Suprapubic skin (tissue), 4 donors: ENCODE measurements around the gene COL4A3. TPM values are rescaled to one million over a fixed set of nuclear protein-coding genes. Genes with fewer than 3 reads are reported as not detected.

Experiments used
- DNase-seq, 2 donors: peaks; one replicate each; pipeline ENCODE4 v3.0.0-alpha.2; 2019; ENCODE audit warnings: low spot score in 2 of 2
- H3K27ac ChIP-seq: fragments of 200-600 bp; sonication (generic); one replicate; pipeline ENCODE4 v1.5.1; 2019
- H3K27me3 ChIP-seq: fragments of 200-600 bp; sonication (generic); one replicate; pipeline ENCODE4 v1.5.1; 2019
- H3K36me3 ChIP-seq: fragments of 200-600 bp; sonication (generic); one replicate; pipeline ENCODE4 v1.5.1; 2019
- H3K4me1 ChIP-seq: fragments of 200-600 bp; sonication (generic); one replicate; pipeline ENCODE4 v1.5.1; 2019
- H3K4me3 ChIP-seq: fragments of 200-600 bp; sonication (generic); one replicate; pipeline ENCODE4 v1.5.1; 2019; ENCODE audit warnings: mild to moderate bottlenecking
- H3K9me3 ChIP-seq: fragments of 200-600 bp; sonication (generic); one replicate; pipeline ENCODE4 v1.5.1; 2019
- CTCF ChIP-seq, 2 donors: fragments of 200-600 bp in 1 of 2; fragments of 450-650 bp in 1 of 2; sonication (generic) in 1 of 2; IDR thresholded peaks; one replicate each; pipeline ENCODE4 v1.5.1; 2016 to 2019; ENCODE audit warnings: antibody characterized with exemption in 2 of 2, mild to moderate bottlenecking in 1 of 2, moderate library complexity in 1 of 2
- EP300 ChIP-seq: sonication (generic); formaldehyde crosslinking; IDR thresholded peaks from one replicate; pipeline ENCODE4 v1.6.1; 2017; ENCODE audit warnings: antibody characterized with exemption
- POLR2A ChIP-seq, 2 donors: fragments of 450-650 bp; IDR thresholded peaks; one replicate each; pipeline ENCODE4 v1.6.1; 2017; ENCODE audit warnings: antibody characterized with exemption in 2 of 2, mild to moderate bottlenecking in 2 of 2, moderate library complexity in 2 of 2
- POLR2AphosphoS5 ChIP-seq, 3 donors: sonication (generic); formaldehyde crosslinking; IDR thresholded peaks; one replicate each; pipeline ENCODE4 v1.6.1; 2017; ENCODE audit warnings: antibody characterized with exemption in 3 of 3
- WGBS: methylation state at CpG from one replicate; pipeline ENCODE4 v1.1.5; 2018; 5-methylcytosine and 5-hydroxymethylcytosine counted together
- total RNA-seq, 4 donors: library from RNA; depleted of rRNA; stranded (reverse); fragments of >200 nt; gene quantifications; one replicate each; pipeline ENCODE4 v1.1.0, GENCODE V29; 2016

The COL4A3 gene
- total RNA-seq, 4 donors from 2014 or later, result 0.26 to 2.2 (median 0.80) TPM; not detected in 1

GRCh38 chr2:227132986-227133385 is 31.4 kb upstream of the COL4A3 start:
- no peak overlapping the region for H3K27ac ChIP-seq
- no peaks in the 10 kb centered on the region for H3K4me1 ChIP-seq
- no peak for DNase-seq
- 74% methylated on average over 4 of the region's 4 CpGs for WGBS
- no peak overlapping the region for H3K4me3 ChIP-seq
- H3K27me3 ChIP-seq, result peaks cover 5% of the 10 kb centered on the region
- no peaks in the 10 kb centered on the region for H3K9me3 ChIP-seq
- no peaks in the 10 kb centered on the region for H3K36me3 ChIP-seq
- no peak for TF ChIP-seq POLR2A (IDR thresholded peaks at IDR 0.05)
- no peak for TF ChIP-seq EP300
- TF ChIP-seq POLR2AphosphoS5 (IDR thresholded peaks at IDR 0.05), result no peak
- TF ChIP-seq CTCF (IDR thresholded peaks at IDR 0.05), result no peak

GRCh38 chr2:227134591-227134990 is 29.8 kb upstream of the COL4A3 start:
- TF ChIP-seq POLR2AphosphoS5 (IDR thresholded peaks at IDR 0.05) (no peak), EP300 (no peak)
- no peak overlapping the region for H3K27ac ChIP-seq
- H3K27me3 ChIP-seq, result no peaks in the 10 kb centered on the region
- H3K36me3 ChIP-seq, result no peaks in the 10 kb centered on the region
- H3K4me3 ChIP-seq, result no peak overlapping the region
- no peaks in the 10 kb centered on the region for H3K4me1 ChIP-seq
- H3K9me3 ChIP-seq, result no peaks in the 10 kb centered on the region
- 88% methylated on average over 5 of the region's 5 CpGs for WGBS
- DNase-seq, result no peak

GRCh38 chr2:227141301-227141700 is 23.1 kb upstream of the COL4A3 start:
- TF ChIP-seq EP300, result no peak
- no peak for TF ChIP-seq CTCF (IDR thresholded peaks at IDR 0.05)
- TF ChIP-seq POLR2A (IDR thresholded peaks at IDR 0.05), result no peak
- TF ChIP-seq POLR2AphosphoS5 (IDR thresholded peaks at IDR 0.05), result no peak
- Histone ChIP-seq H3K4me3 (no peak overlapping the region), H3K27me3 (no peaks in the 10 kb centered on the region), H3K27ac (no peak overlapping the region), H3K9me3 (no peaks in the 10 kb centered on the region), H3K36me3 (no peaks in the 10 kb centered on the region), H3K4me1 (no peaks in the 10 kb centered on the region)
- DNase-seq, result no peak
- WGBS, result 95% methylated on average over 4 of the region's 4 CpGs

GRCh38 chr2:227143895-227144294 is 20.5 kb upstream of the COL4A3 start:
- no peaks in the 10 kb centered on the region for H3K4me1 ChIP-seq
- H3K27me3 ChIP-seq, result no peaks in the 10 kb centered on the region
- TF ChIP-seq POLR2A (IDR thresholded peaks at IDR 0.05) (no peak), EP300 (no peak), CTCF (IDR thresholded peaks at IDR 0.05) (no peak), POLR2AphosphoS5 (IDR thresholded peaks at IDR 0.05) (no peak)
- DNase-seq, result no peak
- H3K36me3 ChIP-seq, result no peaks in the 10 kb centered on the region
- no peak overlapping the region for H3K27ac ChIP-seq
- H3K9me3 ChIP-seq, result peaks cover 4% of the 10 kb centered on the region
- 50% methylated on average over 1 of the region's 1 CpG for WGBS
- H3K4me3 ChIP-seq, result no peak overlapping the region

- TF ChIP-seq POLR2A (IDR thresholded peaks at IDR 0.05), result no peak
- no peak for TF ChIP-seq POLR2AphosphoS5 (IDR thresholded peaks at IDR 0.05)
- no peak for TF ChIP-seq CTCF (IDR thresholded peaks at IDR 0.05)
- TF ChIP-seq EP300, result no peak
- Histone ChIP-seq H3K4me1 (no peaks in the 10 kb centered on the region), H3K27me3 (no peaks in the 10 kb centered on the region), H3K36me3 (no peaks in the 10 kb centered on the region), H3K9me3 (peaks cover 4% of the 10 kb centered on the region), H3K27ac (no peak overlapping the region), H3K4me3 (no peak overlapping the region)
- no peak for DNase-seq
- WGBS, result 83% methylated on average over 6 of the region's 6 CpGs
Measured at GRCh38 chr2:227146456-227146855, 18.0 kb upstream of the COL4A3 start.

- WGBS, result 63% methylated on average over 3 of the region's 3 CpGs
- H3K27me3 ChIP-seq, result no peaks in the 10 kb centered on the region
- no peak overlapping the region for H3K27ac ChIP-seq
- H3K4me3 ChIP-seq, result no peak overlapping the region
- no peak for TF ChIP-seq CTCF (IDR thresholded peaks at IDR 0.05)
- no peak for TF ChIP-seq POLR2AphosphoS5 (IDR thresholded peaks at IDR 0.05)
- no peak for TF ChIP-seq EP300
- TF ChIP-seq POLR2A (IDR thresholded peaks at IDR 0.05), result no peak
- H3K4me1 ChIP-seq, result no peaks in the 10 kb centered on the region
- H3K9me3 ChIP-seq, result peaks cover 4% of the 10 kb centered on the region
- H3K36me3 ChIP-seq, result no peaks in the 10 kb centered on the region
- DNase-seq, result no peak
Measured at GRCh38 chr2:227147023-227147422, 17.4 kb upstream of the COL4A3 start.
